BJ (cell line): ENCODE results near the gene LAPTM5. TPM values are rescaled to one million over a fixed set of nuclear protein-coding genes. Genes with fewer than 3 reads are reported as not detected.

Experiments
- CTCF ChIA-PET: fragments of 350-600 bp; formaldehyde crosslinking; extraction: SDS; loops from one replicate; lab custom pipeline; 2021; ENCODE audit warnings: antibody characterized with exemption, inconsistent platforms; lab: Yijun Ruan, JAX
- POLR2A ChIA-PET: fragments of 300-600 bp; sonication (Branson Sonifier 250); formaldehyde crosslinking; extraction: SDS; loops from one replicate; lab custom pipeline; 2021; ENCODE audit warnings: antibody characterized with exemption; lab: Charles Lee
- DNase-seq: peaks from one replicate; pipeline ENCODE4 v3.0.0-alpha.2; 2011; ENCODE audit warnings: low read depth
- H3K27me3 ChIP-seq: 2 replicates; pipeline ENCODE4 v1.6.0; 2011; ENCODE audit warnings: low read length; ENCODE audit not compliant: control insufficient read depth, insufficient read depth
- H3K36me3 ChIP-seq: 2 replicates; pipeline ENCODE4 v1.5.1; 2011; ENCODE audit warnings: low read length; ENCODE audit not compliant: control insufficient read depth, insufficient read depth
- H3K4me3 ChIP-seq: 2 replicates; pipeline ENCODE4 v1.5.1; 2011; ENCODE audit warnings: low read depth, mild to moderate bottlenecking, control low read depth, low read length
- CTCF ChIP-seq: IDR thresholded peaks from 2 replicates; pipeline ENCODE4 v1.5.1; 2011; ENCODE audit warnings: low read depth, mild to moderate bottlenecking, control low read depth, inconsistent platforms, low read length, moderate library complexity; ENCODE audit not compliant: insufficient read depth
- polyA plus RNA-seq: library from polyadenylated mRNA; depleted of rRNA; stranded (reverse); fragments of >200 nt; gene quantifications from 2 replicates; pipeline ENCODE4 v1.2.3, GENCODE V29; 2011

LAPTM5 gene
- polyA plus RNA-seq, 1 experiment: 2.1 TPM

- ChIA-PET POLR2A (no interaction called here), CTCF (interaction anchor here (1.4 to 1.6 kb wide), 2 partner anchors 22 to 41 kb away, joined by 3 to 5 read pairs; no protein-coding TSS in a partner anchor)
- Histone ChIP-seq H3K36me3 (no peaks in the 10 kb centered on the region), H3K27me3 (peaks cover 6% of the 10 kb centered on the region), H3K4me3 (no peak overlapping the region)
- TF ChIP-seq CTCF: no peak
- DNase-seq: no peak
These were observed 18.6 kb downstream of the LAPTM5 start for GRCh38 chr1:30738715-30739559.

GRCh38 chr1:30738040-30738714 lies 19.4 kb downstream of the LAPTM5 start:
- Histone ChIP-seq H3K4me3 (no peak overlapping the region), H3K27me3 (peaks cover 6% of the 10 kb centered on the region), H3K36me3 (no peaks in the 10 kb centered on the region)
- ChIA-PET POLR2A (no interaction called here), CTCF (interaction anchor here (1.4 to 1.6 kb wide), 2 partner anchors 23 to 42 kb away, joined by 3 to 5 read pairs; no protein-coding TSS in a partner anchor)
- no peak for TF ChIP-seq CTCF
- DNase-seq: no peak

- no peak for DNase-seq
- POLR2A ChIA-PET: no interaction called here
- CTCF ChIA-PET: interaction anchor here (0.5 to 1.6 kb wide), 4 partner anchors 9 to 42 kb away, joined by 3 to 5 read pairs (median 4); no protein-coding TSS in a partner anchor
These were observed 20.1 kb downstream of the LAPTM5 start for GRCh38 chr1:30737357-30738039.

GRCh38 chr1:30735668-30736498 lies 21.7 kb downstream of the LAPTM5 start:
- no peak overlapping the region for H3K4me3 ChIP-seq
- no peak for TF ChIP-seq CTCF
- CTCF ChIA-PET: interaction anchor here (1.0 to 1.3 kb wide), 3 partner anchors 14 to 44 kb away, joined by 4 read pairs; no protein-coding TSS in a partner anchor
- no peaks in the 10 kb centered on the region for H3K36me3 ChIP-seq
- POLR2A ChIA-PET: no interaction called here
- no peak for DNase-seq
- peaks cover 6% of the 10 kb centered on the region for H3K27me3 ChIP-seq

More at GRCh38 chr1:30737357-30738039, 20.1 kb downstream of the LAPTM5 start:
- no peak for TF ChIP-seq CTCF
- H3K4me3 ChIP-seq: no peak overlapping the region
- peaks cover 6% of the 10 kb centered on the region for H3K27me3 ChIP-seq
- H3K36me3 ChIP-seq: no peaks in the 10 kb centered on the region
